ENCODE results near the gene NALCN. TPM values are rescaled to one million over a fixed set of nuclear protein-coding genes. Genes with fewer than 3 reads are reported as not detected.

The NALCN gene
- total and polyA plus RNA-seq, 8 donors, result 0.51 to 5.1 (median 2.0) TPM

DNA sequence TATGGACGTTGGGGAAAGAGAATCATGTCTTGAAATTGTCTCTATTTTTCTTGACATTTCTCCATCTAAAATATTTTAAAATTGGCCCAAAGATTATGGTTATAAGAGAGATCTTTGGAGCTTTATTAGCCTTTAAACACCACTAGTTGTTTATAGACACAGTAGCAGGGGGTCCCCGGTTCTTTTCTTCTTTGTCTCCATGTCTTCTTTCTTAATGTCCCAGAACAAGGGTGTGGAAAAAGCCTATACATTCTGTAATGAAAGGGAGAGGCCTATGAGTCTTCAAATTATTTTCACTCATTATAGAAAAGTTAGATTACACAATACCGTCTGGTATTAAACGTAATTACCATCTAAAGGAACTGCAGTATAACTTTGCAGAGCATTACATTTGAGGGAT is 300.0 kb downstream of the NALCN start:
- TF ChIP-seq, protein P1, sequence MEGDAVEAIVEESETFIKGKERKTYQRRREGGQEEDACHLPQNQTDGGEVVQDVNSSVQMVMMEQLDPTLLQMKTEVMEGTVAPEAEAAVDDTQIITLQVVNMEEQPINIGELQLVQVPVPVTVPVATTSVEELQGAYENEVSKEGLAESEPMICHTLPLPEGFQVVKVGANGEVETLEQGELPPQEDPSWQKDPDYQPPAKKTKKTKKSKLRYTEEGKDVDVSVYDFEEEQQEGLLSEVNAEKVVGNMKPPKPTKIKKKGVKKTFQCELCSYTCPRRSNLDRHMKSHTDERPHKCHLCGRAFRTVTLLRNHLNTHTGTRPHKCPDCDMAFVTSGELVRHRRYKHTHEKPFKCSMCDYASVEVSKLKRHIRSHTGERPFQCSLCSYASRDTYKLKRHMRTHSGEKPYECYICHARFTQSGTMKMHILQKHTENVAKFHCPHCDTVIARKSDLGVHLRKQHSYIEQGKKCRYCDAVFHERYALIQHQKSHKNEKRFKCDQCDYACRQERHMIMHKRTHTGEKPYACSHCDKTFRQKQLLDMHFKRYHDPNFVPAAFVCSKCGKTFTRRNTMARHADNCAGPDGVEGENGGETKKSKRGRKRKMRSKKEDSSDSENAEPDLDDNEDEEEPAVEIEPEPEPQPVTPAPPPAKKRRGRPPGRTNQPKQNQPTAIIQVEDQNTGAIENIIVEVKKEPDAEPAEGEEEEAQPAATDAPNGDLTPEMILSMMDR (IDR thresholded peaks at IDR 0.05), result no peak
- DNase-seq (no peak), FAIRE-seq (no peak), ATAC-seq (no peak)
- Histone ChIP-seq H3K4me3 (no peak overlapping the region), H3K27me3 (no peaks in the 10 kb centered on the region), H3K27ac (no peak overlapping the region), H3K36me3 (no peaks in the 10 kb centered on the region), H3K9me3 (no peaks in the 10 kb centered on the region), H3K4me1 (no peaks in the 10 kb centered on the region)
- WGBS, 2 donors, result 73 to 78% methylated on average over 4 of the region's 4 CpGs
- intact Hi-C loops (cut with DNase I), result no loop called here

DNA sequence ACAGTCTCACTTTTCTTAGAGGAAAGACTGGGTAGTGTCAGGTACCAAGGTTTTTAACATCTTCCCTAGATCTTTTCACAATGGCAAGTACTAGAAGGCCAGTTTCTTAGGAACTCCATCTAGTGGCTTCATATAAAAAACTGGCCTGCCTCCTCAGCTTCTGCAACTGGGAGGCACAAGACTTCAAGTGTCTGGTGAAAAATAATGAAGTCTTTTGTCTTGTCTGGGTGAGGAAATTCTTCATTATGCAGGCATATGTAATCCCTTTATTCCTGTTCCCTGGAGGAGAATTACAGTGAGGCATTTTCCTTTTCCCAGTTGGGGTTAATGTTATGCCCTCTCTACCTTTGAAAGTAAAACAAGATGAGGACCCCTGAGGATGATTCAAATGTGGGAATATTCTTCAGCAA is 300.5 kb downstream of the NALCN start:
- H3K4me1 ChIP-seq, result no peaks in the 10 kb centered on the region
- TF ChIP-seq, protein P1 (IDR thresholded peaks at IDR 0.05), result no peak
- intact Hi-C loops (cut with DNase I), result no loop called here
- DNase-seq (no peak), FAIRE-seq (no peak), ATAC-seq (no peak)
- no peaks in the 10 kb centered on the region for H3K36me3 ChIP-seq
- no peaks in the 10 kb centered on the region for H3K27me3 ChIP-seq
- no peaks in the 10 kb centered on the region for H3K9me3 ChIP-seq
- no peak overlapping the region for H3K4me3 ChIP-seq
- no peak overlapping the region for H3K27ac ChIP-seq

DNA sequence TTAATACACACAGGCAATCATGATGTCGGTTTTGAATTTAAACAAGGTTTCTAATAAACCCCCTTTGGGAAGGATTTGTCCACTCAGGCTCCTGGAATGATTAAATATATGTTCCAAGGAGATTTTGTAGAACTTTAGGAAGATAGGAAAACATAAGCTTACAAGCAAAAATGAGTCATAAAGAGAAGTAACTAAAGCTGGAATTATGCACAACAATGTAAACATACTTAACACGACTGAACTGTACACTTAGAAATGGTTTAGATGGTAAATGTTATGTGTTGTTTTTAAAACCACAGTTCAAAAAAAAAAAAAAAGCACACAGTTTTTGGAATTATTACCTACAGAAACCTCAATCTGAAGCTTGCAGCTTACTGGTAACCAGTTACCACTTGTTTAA is 304.4 kb downstream of the NALCN start:
- DNase-seq (no peak), FAIRE-seq (no peak), ATAC-seq (no peak)
- WGBS, 2 donors, result 74 to 81% methylated on average over 2 of the region's 2 CpGs
- TF ChIP-seq, protein P1 (IDR thresholded peaks at IDR 0.05), result no peak
- no peaks in the 10 kb centered on the region for H3K4me1 ChIP-seq
- no peak overlapping the region for H3K27ac ChIP-seq
- no peaks in the 10 kb centered on the region for H3K9me3 ChIP-seq
- no peak overlapping the region for H3K4me3 ChIP-seq
- intact Hi-C loops (cut with DNase I), result no loop called here
- H3K36me3 ChIP-seq, result no peaks in the 10 kb centered on the region
- H3K27me3 ChIP-seq, result no peaks in the 10 kb centered on the region

DNA sequence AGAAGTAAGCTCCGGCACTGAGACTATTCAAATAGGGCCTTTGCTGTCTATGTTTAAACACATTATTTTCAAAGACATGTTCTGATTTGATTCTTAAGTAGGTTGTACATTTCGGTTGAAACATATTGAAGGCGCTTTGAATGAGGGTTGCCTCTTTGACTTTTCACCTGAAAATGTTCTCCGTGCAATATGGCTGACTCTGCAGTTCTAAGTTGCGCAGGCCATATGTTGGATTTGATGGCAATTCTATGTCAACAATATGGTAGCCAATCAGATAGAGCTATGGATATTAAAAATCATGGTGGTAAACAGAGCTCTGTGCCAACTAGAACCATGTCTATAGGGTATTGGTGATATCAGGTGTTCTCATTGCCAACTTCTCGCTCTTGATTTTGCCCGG is 307.3 kb downstream of the NALCN start:
- TF ChIP-seq, protein P1 (IDR thresholded peaks at IDR 0.05), result no peak
- Histone ChIP-seq H3K27ac (no peak overlapping the region), H3K36me3 (no peaks in the 10 kb centered on the region), H3K4me1 (no peaks in the 10 kb centered on the region), H3K9me3 (no peaks in the 10 kb centered on the region), H3K4me3 (no peak overlapping the region), H3K27me3 (no peaks in the 10 kb centered on the region)
- WGBS, 2 donors, result 95 to 99% methylated on average over 7 of the region's 7 CpGs
- DNase-seq (no peak), ATAC-seq (no peak), FAIRE-seq (no peak)
- intact Hi-C loops (cut with DNase I), result loop anchor here in 1 of 3 donors (10.0 kb wide), 1 partner anchor 394 kb away; no protein-coding TSS in a partner anchor

DNA sequence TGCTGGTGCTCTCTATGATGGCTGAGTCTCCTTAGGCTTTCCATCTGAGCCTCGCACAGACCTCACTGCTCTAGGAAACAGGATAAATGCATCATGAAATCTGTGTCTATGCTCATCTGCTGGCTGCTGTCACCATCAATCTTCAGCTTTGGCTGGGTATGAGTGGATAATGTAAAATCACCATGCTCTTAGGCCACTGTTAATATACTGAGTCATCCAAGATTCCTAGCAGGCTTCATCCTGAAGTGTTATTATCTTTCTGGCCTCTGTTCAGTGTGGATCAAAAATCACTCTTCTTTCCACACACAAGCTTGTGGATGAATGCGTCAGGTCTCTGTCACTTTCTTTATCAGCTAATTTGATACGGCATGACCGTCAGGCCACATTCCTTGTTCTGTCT is 317.4 kb downstream of the NALCN start:
- intact Hi-C loops (cut with DNase I), result loop anchor here in 1 of 3 donors (10.0 kb wide), 1 partner anchor 374 kb away; no protein-coding TSS in a partner anchor
- H3K9me3 ChIP-seq, result no peaks in the 10 kb centered on the region
- no peaks in the 10 kb centered on the region for H3K27me3 ChIP-seq
- TF ChIP-seq, protein P1 (IDR thresholded peaks at IDR 0.05), result no peak
- FAIRE-seq, result no peak
- H3K4me3 ChIP-seq, result no peak overlapping the region
- WGBS, 2 donors, result 91 to 96% methylated on average over 4 of the region's 4 CpGs
- no peak for ATAC-seq
- no peaks in the 10 kb centered on the region for H3K36me3 ChIP-seq
- H3K27ac ChIP-seq, result no peak overlapping the region
- DNase-seq, result no peak
- H3K4me1 ChIP-seq, result no peaks in the 10 kb centered on the region

Data from pancreas (tissue), 10 donors.